HEK293 (cell line): ENCODE data around the gene GTF2F1.
"Not testable (repeated sequence)": the region's sequence is repeated elsewhere in the genome, so short reads cannot be mapped to it uniquely, and the experiment has no call there.

Source experiments
- BCL11A ChIP-seq: fragments of 450-650 bp; formaldehyde crosslinking; IDR thresholded peaks from 2 replicates; pipeline ENCODE4 v1.5.1; 2016; ENCODE audit warnings: low read depth, missing biosample characterization, missing genetic modification characterization
- CTCF ChIP-seq: fragments of 450-650 bp; formaldehyde crosslinking; IDR thresholded peaks from 2 replicates; pipeline ENCODE4 v1.5.1; 2016; ENCODE audit warnings: missing biosample characterization, missing genetic modification characterization
- REST ChIP-seq: fragments of 450-650 bp; formaldehyde crosslinking; IDR thresholded peaks from 2 replicates; pipeline ENCODE4 v1.5.1; 2016; ENCODE audit warnings: missing biosample characterization, missing genetic modification characterization
- ZNF211 ChIP-seq: fragments of 450-650 bp; formaldehyde crosslinking; IDR thresholded peaks from 2 replicates; pipeline ENCODE4 v1.5.1; 2016; ENCODE audit warnings: low read depth, missing biosample characterization, missing genetic modification characterization
- ZNF274 ChIP-seq, 2 experiments: fragments of 200-500 bp in 1 of 2; fragments of 450-650 bp in 1 of 2; sonication (Bioruptor generic) in 1 of 2; formaldehyde crosslinking in 1 of 2; IDR thresholded peaks; 2 replicates each; pipeline versions ENCODE4 v1.5.1 to v1.6.1; 2014 to 2016; ENCODE audit warnings: borderline replicate concordance in 1 of 2, inconsistent platforms in 1 of 2, low read length in 1 of 2, missing biosample characterization in 1 of 2, missing genetic modification characterization in 1 of 2
- ZNF404 ChIP-seq: fragments of 450-650 bp; formaldehyde crosslinking; IDR thresholded peaks from 2 replicates; pipeline ENCODE4 v1.5.1; 2017; ENCODE audit warnings: missing biosample characterization, missing genetic modification characterization
- ZNF639 ChIP-seq: fragments of 450-650 bp; formaldehyde crosslinking; IDR thresholded peaks from 2 replicates; pipeline ENCODE4 v1.5.1; 2016; ENCODE audit warnings: missing biosample characterization, missing genetic modification characterization
- ZXDB ChIP-seq: fragments of 450-650 bp; formaldehyde crosslinking; IDR thresholded peaks from 2 replicates; pipeline ENCODE4 v1.5.1; 2016; ENCODE audit warnings: missing biosample characterization, missing genetic modification characterization

GRCh38 chr19:6349271-6349670 lies 43.7 kb downstream of the GTF2F1 start:
- not testable (repeated sequence) for TF ChIP-seq ZNF274 (IDR thresholded peaks at IDR 0.05; ENCODE audit: low read length); ZNF274 (tag by site-specific recombination; IDR thresholded peaks at IDR 0.05; ENCODE audit: borderline replicate concordance); ZXDB (tag by site-specific recombination); CTCF (tag by site-specific recombination); ZNF639 (tag by site-specific recombination); BCL11A; ZNF211; REST (tag by site-specific recombination); ZNF404 (tag by site-specific recombination)
